Measurements from ENCODE around the gene NPHP4.

DNA sequence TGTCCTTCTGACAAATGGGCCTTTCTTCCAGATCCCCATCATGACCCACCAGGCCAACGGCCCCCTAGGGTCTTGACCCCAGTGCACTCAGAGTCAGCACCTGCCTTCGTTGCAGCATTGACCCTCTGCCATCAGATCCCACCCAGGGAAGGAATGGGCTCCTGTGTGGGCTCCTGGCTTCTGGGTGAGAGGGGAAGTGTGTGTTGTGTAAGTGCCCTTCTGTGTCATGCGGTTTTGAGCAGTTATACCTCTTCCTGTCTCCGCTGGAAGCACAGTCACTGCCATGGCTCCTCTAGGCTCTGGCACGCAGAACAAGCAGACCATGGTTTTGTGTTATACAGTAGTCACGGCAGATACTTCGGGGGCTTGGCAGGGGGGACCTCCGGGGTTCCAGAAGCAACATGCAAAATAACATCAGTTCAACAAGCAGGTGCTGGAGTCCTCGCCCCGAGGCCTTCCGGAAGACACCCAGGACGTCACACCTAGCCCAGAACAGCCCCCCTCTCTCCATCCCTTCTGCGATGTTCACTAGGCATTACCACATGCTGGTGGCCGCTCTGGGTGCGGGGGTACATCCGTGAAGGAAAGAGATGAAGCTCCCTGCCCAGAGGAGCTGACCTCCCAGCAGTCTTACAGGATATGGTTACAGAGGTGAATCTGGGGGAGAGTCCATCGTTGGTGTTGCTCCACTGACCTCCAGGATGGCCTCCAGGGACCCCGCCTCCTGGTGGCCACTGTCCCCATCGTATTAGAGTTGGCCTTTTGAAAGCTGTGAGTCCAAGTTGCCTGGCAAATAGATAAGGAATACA, 36.0 kb upstream of the NPHP4 start:
- TF ChIP-seq ZNF274 (IDR thresholded peaks at IDR 0.05; ENCODE audit: low read depth, low read length) (no peak), YY1 (IDR thresholded peaks at IDR 0.05; ENCODE audit: insufficient read depth, insufficient read length) (no peak)
